ENCODE measurements around the gene LIMS4. TPM values are rescaled to one million over a fixed set of nuclear protein-coding genes. Genes with fewer than 3 reads are reported as not detected.
A peak's percentile ranks its signal among the peaks of the same experiment; 100 is the strongest.
"Not testable (repeated sequence)": the region's sequence is repeated elsewhere in the genome, so short reads cannot be mapped to it uniquely, and the experiment has no call there.

The LIMS4 gene
- total RNA-seq, 2 donors from 2014 or later, result 0.43 to 0.89 TPM

- not testable (repeated sequence) for H3K27me3 Mint-ChIP-seq; H3K4me3 Mint-ChIP-seq; H3K27ac Mint-ChIP-seq; H3K9me3 Mint-ChIP-seq; ATAC-seq; H3K4me1 Mint-ChIP-seq (ENCODE audit: low read depth in 2 of 2); H3K36me3 Mint-ChIP-seq
- DNase-seq (ENCODE audit: low spot score), result peak; percentile 0
Observed at GRCh38 chr2:110424421-110424820, 48.2 kb downstream of the LIMS4 start.

- H3K4me3 Mint-ChIP-seq, H3K27ac Mint-ChIP-seq: not testable (repeated sequence)
Observed at GRCh38 chr2:110423574-110423962, 49.0 kb downstream of the LIMS4 start.

GRCh38 chr2:110422852-110423573, 49.6 kb downstream of the LIMS4 start:
- H3K9me3 Mint-ChIP-seq; H3K4me1 Mint-ChIP-seq (ENCODE audit: low read depth in 2 of 2); H3K4me3 Mint-ChIP-seq; H3K27me3 Mint-ChIP-seq; DNase-seq (ENCODE audit: low spot score); H3K36me3 Mint-ChIP-seq; H3K27ac Mint-ChIP-seq: not testable (repeated sequence)
- peak in 1 of 2 donors; percentile 65 for ATAC-seq

More at GRCh38 chr2:110423574-110423962, 49.0 kb downstream of the LIMS4 start:
- H3K9me3 Mint-ChIP-seq; H3K4me1 Mint-ChIP-seq (ENCODE audit: low read depth in 2 of 2); DNase-seq (ENCODE audit: low spot score); H3K27me3 Mint-ChIP-seq; H3K36me3 Mint-ChIP-seq: not testable (repeated sequence)
- peak in 1 of 2 donors; percentile 80 for ATAC-seq

- ATAC-seq; H3K27ac Mint-ChIP-seq; H3K27me3 Mint-ChIP-seq; H3K9me3 Mint-ChIP-seq; H3K4me3 Mint-ChIP-seq; H3K4me1 Mint-ChIP-seq (ENCODE audit: low read depth in 2 of 2); DNase-seq (ENCODE audit: low spot score); H3K36me3 Mint-ChIP-seq: not testable (repeated sequence)
Observed at GRCh38 chr2:110420641-110421354, 51.8 kb downstream of the LIMS4 start.

GRCh38 chr2:110407142-110407541, 65.5 kb downstream of the LIMS4 start:
- ATAC-seq, result not testable (repeated sequence)

GRCh38 chr2:110404988-110405387, 67.6 kb downstream of the LIMS4 start:
- H3K27ac Mint-ChIP-seq; H3K36me3 Mint-ChIP-seq; H3K4me1 Mint-ChIP-seq (ENCODE audit: low read depth in 2 of 2); ATAC-seq; H3K9me3 Mint-ChIP-seq; H3K27me3 Mint-ChIP-seq; DNase-seq (ENCODE audit: low spot score); H3K4me3 Mint-ChIP-seq: not testable (repeated sequence)

More at GRCh38 chr2:110407142-110407541, 65.5 kb downstream of the LIMS4 start:
- not testable (repeated sequence) for H3K9me3 Mint-ChIP-seq; H3K36me3 Mint-ChIP-seq; H3K4me3 Mint-ChIP-seq; DNase-seq (ENCODE audit: low spot score); H3K27ac Mint-ChIP-seq; H3K27me3 Mint-ChIP-seq; H3K4me1 Mint-ChIP-seq (ENCODE audit: low read depth in 2 of 2)

GRCh38 chr2:110404246-110404645, 68.4 kb downstream of the LIMS4 start:
- not testable (repeated sequence) for H3K4me1 Mint-ChIP-seq (ENCODE audit: low read depth in 2 of 2); H3K4me3 Mint-ChIP-seq; H3K9me3 Mint-ChIP-seq; H3K36me3 Mint-ChIP-seq; DNase-seq (ENCODE audit: low spot score); ATAC-seq; H3K27me3 Mint-ChIP-seq; H3K27ac Mint-ChIP-seq

- H3K36me3 Mint-ChIP-seq; H3K4me1 Mint-ChIP-seq (ENCODE audit: low read depth in 2 of 2); H3K27ac Mint-ChIP-seq; H3K4me3 Mint-ChIP-seq; DNase-seq (ENCODE audit: low spot score); H3K9me3 Mint-ChIP-seq; H3K27me3 Mint-ChIP-seq: not testable (repeated sequence)
- ATAC-seq, result peak in 1 of 2 donors; percentile 80
Observed at GRCh38 chr2:110401001-110401618, 71.5 kb downstream of the LIMS4 start.

- not testable (repeated sequence) for H3K9me3 Mint-ChIP-seq; H3K27ac Mint-ChIP-seq; H3K36me3 Mint-ChIP-seq; H3K4me3 Mint-ChIP-seq; DNase-seq (ENCODE audit: low spot score); H3K4me1 Mint-ChIP-seq (ENCODE audit: low read depth in 2 of 2); ATAC-seq; H3K27me3 Mint-ChIP-seq
Observed at GRCh38 chr2:110399378-110399777, 73.2 kb downstream of the LIMS4 start.

- not testable (repeated sequence) for H3K9me3 Mint-ChIP-seq; DNase-seq (ENCODE audit: low spot score); H3K36me3 Mint-ChIP-seq; ATAC-seq; H3K4me1 Mint-ChIP-seq (ENCODE audit: low read depth in 2 of 2); H3K27ac Mint-ChIP-seq; H3K27me3 Mint-ChIP-seq; H3K4me3 Mint-ChIP-seq
Observed at GRCh38 chr2:110395990-110396389, 76.6 kb downstream of the LIMS4 start.

Other genes with a start within 250 kb of the LIMS4 start
- 10 to 100 TPM; 16.6 to 28.7 TPM for gene RGPD6, start 104.4 kb upstream of the LIMS4 start, total RNA-seq
- 100 to 1,000 TPM in 1 of 2 donors, 10 to 100 TPM in 1; 45.2 to 103 TPM for gene BUB1, start 205.2 kb upstream of the LIMS4 start, total RNA-seq